Neural progenitor cell (in vitro differentiated cells): ENCODE measurements around the gene KRTCAP2.

ENCODE experiments used
- CTCF ChIP-seq: fragments of 200-600 bp; sonication (generic); IDR thresholded peaks from 2 replicates; pipeline ENCODE4 v1.5.1; 2017; ENCODE audit warnings: antibody characterized with exemption, mild to moderate bottlenecking
- EZH2phosphoT487 ChIP-seq: fragments of 200-600 bp; sonication (generic); IDR thresholded peaks from 2 replicates; pipeline ENCODE4 v1.6.1; 2017; ENCODE audit warnings: antibody characterized with exemption

GRCh38 chr1:155173478-155174323 is 597 bp upstream of the KRTCAP2 start, which contains the start of gene TRIM46:
- TF ChIP-seq CTCF = no peak
- TF ChIP-seq EZH2phosphoT487 = peak; percentile 29
